Stimulated activated CD8-positive, alpha-beta memory T cell treated with anti-CD3 and anti-CD28 coated beads, Interleukin-7, amount 100 ng/mL, for 48 hours (primary cell): ENCODE data around the gene ZNF45.
"Not testable (repeated sequence)": the region's sequence is repeated elsewhere in the genome, so short reads cannot be mapped to it uniquely, and the experiment has no call there.

ENCODE experiments used
- DNase-seq, 2 donors: peaks; one replicate each; pipeline ENCODE4 v3.0.0-alpha.2; 2020; ENCODE audit warnings: low read depth in 1 of 2; ENCODE audit errors: extremely low read depth in 1 of 2

Gene ZNF45

DNA sequence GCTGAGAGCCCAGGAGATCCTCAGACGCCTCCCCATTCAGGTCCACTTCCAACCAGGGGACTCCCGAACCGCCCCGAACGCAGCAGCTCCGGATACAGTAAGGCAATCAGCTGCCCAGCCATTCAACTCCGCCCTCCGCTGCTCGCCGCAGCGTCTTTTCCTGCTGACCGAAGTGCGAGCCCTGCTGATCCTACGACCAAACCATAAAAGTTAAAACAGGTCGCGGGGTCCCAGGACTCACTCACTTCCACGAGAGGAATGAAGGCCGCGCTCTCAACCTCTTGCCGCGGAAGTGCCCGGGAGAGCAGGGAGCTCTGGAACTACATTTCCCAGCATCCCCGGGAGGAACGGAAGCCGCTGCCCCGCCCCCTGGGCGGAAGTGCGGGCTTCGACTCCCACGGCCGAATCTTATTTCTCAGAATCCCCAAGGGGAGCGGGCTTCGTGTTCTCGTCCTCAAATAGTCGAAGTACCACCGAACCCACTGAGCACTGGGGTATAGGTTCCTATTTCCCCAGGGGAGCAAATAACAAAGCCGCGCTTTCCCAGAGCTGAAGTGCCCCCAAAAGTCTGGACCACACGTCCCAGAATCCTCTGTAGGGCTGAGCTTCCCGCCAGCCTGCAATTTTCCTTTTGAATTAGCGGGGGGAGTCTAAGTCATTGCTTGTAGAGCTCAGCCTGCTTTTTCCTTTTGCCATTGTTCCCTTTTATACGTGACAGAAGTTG is at the start of gene ZNF45:
Gene ZNF45 (minus strand): TSS at position 298 of the 724 bp plus-strand sequence. CDS start 13,097 bp downstream, outside the sequence.
- DNase-seq, result peak; percentile 67 to 83

DNA sequence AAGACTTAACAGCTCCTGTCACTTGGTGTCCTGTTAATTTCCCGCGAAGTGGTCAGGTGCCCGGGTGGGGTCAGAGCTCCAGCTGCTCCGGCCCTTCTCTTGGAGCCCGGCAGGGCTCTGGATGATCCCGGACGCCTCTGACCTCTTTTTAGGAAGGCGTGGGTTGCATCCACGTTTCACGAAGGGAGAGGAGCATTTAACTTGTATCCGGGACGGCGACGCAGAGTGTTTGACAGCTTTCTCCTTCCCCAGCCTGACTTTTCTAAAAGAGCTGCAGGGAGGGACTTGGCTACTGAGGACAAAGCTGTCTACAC is 49.6 kb upstream of the ZNF45 start:
- DNase-seq, result no peak

DNA sequence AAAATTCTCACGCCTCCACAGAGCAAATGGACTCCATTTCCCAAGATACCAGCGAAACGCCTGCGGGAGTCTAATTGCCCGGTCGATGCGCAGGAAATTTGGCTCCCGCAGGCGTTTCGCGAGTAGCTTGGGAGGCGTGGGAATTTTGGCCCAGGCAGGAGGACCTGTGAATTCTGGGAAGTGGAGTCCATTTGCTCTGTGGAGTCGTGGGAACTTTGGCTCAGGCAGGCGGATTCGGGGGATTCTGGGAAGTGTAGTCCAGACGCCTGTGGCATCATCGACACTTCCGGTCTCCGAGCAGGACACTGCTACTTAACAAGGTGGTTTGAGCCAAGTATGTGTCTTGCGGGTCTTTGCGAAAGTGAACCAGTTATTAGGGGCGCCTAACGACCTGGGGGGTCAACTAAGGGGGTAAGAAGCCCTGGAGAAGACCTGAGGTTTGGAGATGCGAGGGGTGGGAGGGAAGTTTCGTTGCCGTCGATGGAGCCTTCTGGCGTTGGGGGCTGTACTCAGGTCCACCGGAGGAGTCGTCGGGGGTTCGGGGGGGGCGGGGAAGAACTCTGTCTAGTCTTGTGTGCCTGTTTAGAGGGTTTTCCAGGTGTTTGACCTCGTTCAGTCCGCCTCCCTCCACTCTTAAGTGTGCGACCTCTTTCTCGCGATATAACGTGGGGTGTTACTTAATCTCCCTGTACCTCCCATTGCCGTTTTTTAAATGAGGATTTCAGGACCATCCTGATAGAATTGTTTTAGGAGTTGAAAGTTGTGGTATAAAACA is 49.0 kb upstream of the ZNF45 start, which contains the start of gene ZNF155:
Gene ZNF155 (plus strand): TSS at position 277 of the 775 bp plus-strand sequence. CDS start 4,356 bp downstream, outside the sequence.
- peak; percentile 52 to 74 for DNase-seq

DNA sequence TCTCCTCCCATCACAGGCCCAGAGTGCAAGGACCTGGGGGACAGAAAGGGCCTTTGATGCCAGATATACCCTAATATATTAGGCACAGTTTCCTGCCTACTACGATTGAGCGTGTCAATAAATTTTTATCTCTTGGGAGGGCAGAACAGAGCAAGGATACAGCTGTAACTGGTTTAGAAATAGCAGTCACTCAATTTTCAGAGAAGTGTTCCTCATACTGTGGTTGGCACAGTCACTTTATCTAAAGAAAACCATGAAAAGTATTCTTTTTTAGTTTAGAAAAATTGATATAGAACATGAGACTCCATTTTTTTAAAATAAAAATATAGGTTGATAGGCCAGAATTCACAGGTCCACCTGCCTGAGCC is 48.4 kb upstream of the ZNF45 start:
- no peak for DNase-seq

DNA sequence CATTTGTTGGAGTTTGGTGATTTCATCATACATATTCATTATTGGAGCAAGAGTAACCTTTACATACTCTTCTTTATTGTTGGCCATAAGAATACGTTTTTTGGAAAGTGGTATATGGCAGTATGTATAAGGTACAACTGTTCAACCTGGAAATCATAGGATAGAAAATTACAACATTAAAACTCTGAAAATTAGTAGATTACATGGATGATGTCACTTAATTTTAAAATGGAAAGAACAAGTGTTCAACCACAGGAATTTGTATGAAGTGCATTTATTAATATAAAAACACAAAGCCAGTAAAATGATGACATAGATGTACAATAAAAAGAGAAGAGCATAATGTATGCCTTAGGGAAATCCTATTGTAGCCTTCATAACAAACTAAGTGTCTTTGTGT is 41.6 kb upstream of the ZNF45 start:
- DNase-seq, result no peak

DNA sequence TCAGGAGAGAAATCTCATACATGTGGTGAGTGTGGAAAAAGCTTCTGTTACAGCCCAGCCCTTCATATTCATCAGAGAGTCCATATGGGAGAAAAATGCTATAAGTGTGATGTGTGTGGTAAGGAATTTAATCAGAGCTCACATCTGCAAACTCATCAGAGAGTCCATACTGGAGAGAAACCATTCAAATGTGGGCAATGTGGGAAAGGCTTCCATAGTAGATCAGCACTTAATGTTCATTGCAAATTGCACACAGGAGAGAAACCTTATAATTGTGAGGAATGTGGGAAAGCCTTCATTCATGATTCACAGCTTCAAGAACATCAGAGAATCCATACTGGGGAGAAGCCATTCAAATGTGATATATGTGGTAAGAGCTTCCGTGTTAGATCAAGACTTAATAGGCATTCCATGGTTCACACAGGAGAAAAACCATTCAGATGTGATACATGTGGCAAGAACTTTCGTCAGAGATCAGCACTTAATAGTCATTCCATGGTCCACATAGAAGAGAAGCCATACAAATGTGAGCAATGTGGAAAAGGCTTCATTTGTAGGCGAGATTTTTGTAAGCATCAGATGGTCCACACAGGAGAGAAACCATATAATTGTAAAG is 31.1 kb upstream of the ZNF45 start:
- DNase-seq, result no peak

DNA sequence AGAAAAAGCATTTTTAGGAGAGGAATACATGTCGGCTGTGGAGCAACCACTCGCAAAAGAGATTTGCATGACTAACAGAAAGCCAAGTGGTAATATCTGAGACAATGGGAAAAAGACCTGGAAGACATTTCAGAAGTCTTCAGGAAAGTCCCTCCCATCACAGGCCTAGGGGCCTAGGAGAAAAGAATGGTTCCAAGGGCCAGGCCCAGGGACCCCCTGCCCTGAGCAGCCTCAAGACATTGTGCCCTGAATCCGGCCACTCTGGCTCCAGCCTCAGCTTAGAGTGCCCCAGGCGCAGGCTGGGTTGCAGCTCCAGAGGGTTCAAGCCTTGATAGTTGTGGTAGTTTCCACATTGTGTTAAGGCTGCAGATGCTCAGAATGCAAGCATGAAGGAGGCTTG is 25.3 kb upstream of the ZNF45 start:
- no peak for DNase-seq

DNA sequence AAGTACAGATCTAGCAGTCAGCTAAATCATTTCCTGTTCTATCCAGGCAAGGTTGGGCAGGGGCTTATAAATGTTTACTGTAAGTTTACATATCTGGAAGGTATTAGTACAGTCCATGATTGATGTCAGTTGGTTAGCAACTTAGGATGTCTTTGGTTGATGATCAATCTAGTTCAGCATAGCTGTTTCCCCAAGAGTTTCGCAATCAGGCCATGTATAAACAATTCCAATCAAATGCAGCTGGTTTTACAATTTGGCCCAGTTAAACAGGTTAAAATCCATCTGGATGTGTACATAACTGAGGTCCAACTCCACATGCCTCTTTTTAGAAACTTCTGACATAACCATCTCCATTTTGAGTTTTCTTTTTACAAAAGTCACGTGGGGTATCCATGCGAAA is 22.8 kb upstream of the ZNF45 start:
- DNase-seq, result no peak

DNA sequence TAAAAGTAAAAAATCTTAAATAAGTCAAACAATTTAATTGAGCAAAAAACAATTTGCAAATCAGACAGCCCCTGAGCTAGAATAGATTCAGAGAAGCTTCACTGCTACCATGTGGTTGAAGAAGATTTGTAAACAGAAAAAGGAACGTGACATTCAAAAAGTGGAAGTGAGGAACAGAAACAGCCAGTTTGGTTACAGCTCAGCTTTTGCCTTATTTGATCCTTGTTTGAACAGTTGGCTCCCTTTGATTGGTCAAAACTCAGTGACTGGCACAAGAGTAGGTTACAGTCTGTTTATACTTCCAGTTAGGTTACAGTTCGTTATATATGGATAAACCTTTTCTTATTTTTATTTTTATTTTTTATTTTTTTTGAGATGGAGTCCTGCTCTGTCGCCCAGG is 21.7 kb upstream of the ZNF45 start:
- no peak for DNase-seq

DNA sequence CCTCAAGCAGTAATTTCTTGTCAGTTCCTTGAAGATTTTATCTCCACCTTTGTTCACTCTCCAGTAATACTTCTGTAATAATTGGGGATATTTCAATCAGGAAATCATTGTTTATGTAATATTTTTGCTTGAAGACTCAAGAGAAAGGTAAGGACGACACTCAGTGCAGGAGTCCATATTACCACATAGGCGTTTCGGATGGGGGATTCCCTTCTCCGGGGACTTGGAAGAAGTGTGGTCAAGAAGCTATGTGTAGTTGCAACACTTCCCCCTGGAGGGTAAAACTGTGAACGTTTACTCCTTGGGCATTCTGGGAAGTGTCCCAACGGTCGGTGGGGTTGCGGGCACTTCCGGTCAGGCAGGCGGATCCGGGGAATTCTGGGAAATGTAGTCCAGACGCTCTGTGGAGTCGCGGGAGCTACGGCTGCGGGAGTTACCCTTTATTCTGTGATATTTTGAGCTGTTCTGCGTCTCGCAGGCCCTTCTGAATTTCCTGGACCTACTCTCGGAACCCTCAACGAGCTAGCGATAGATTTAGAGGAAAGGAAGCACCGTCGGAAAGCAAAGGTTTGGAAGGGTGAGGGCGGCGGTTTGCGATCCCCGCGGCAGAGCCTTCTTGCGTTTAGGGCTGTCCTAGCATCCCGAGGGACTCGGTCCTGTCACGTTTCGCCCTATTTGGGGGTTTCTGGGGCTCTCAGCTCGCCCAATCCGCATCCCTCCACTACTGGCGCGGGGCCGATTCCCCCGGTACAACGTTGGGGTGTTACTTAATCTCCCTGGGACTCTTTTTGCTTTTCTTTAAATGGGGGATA is 16.0 kb upstream of the ZNF45 start, which contains the start of gene ZNF221:
Gene ZNF221 (plus strand): TSS at position 395 of the 812 bp plus-strand sequence. CDS start 11,499 bp downstream, outside the sequence.
- DNase-seq, result peak; percentile 26 to 64

DNA sequence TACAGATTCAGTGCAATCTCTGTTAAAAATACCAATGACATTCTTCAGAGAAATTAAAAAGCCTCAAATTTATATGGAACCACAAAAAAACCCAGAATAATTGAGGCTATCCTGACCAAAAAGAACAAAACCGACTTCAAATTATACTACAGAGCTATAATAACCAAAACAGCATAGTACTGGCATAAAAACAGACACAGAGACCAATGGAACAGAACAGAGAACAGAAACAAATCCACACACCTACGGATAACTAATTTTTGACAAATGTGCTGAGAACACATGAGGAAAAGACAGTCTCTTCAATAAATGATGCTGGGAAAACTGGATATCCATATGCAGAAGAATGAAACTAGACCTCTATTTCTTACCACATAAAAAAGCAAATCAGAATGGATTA is 14.7 kb upstream of the ZNF45 start:
- not testable (repeated sequence) for DNase-seq

DNA sequence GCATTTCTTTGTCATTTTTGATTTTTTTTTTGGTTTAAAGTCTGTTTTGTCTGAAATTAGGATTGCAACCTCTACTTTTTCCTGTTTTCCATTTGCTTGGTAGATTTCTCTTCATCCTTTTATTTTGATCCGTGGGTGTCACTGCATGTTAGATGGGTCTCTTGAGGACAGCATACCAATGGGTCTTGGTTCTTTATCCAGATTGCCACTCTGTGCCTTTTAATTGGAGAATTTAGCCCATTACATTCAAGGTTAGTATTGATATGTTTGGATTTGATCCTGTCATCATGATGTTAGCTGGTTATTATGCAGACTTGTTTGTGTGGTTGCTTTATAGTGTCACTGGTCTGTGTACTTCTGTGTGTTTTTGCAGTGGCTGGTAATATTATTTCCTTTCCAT is 12.3 kb upstream of the ZNF45 start:
- not testable (repeated sequence) for DNase-seq

DNA sequence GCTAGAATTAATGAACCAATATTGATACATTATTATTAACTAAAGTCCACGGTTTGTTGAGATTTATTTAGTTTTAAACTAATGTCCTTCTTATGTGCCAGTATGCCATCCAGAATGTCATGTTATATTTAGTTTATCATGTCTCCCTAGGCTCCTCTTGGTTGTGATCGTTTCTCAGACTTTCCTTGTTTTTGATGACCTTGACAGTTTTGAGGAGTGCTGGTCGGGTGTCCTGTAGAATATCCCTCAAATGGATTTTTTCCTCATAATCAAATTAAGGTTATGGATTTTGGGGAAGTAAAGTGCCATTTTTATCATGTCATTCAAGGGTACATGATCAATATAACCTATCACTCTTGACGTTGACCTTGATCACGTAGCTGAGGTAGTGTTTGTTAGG is 6.1 kb upstream of the ZNF45 start:
- no peak for DNase-seq

DNA sequence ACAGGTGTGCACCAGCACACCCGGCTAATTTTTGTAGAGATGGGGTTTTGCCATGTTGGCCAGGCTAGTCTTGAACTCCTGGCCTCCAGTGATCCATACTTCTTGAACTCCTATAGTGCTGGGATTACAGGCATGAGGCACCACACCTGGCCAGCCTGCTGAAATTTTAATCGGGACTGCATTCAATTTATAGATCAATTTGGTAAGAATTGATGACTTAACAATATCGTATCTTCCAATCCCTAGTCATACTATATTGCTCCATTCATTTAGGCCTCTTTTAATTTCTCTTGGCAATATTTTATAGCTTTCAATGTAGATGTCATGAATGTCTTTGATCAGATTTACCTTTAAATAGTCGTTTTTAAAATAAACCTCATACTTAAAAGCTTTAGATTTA is 5.6 kb upstream of the ZNF45 start:
- DNase-seq, result no peak

DNA sequence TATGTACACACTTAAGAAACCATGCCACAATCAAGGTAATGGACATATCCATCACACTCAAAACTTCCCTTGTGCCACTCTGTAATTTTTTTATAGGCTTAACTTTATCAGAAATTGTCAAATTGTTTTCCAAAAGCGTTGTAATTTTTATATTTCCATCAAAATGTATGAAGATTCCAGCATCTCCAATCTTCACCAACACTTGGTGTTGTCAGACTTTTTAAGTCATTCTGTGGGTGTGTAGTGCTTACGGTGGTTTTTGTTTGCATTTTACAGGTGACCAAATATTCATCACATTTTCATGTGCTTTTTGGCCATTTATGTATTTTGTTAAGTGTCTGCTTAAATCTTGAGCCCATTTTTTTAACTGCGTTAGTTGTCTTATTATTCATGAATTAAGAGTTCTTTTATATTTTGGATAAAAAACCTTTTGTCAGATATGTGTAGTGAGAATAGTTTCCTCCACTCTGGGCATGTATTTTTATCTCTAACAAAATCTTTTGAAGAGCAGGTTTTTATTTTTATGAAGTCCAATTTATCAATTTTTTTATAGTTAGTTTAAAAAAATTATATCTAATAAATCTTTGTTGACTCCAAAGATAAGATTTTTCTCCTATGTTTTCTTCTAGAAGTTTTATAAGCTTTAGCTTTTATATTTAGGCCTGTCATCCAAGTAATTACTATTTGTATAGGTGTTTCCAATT is 4.6 kb upstream of the ZNF45 start:
- DNase-seq, result no peak

DNA sequence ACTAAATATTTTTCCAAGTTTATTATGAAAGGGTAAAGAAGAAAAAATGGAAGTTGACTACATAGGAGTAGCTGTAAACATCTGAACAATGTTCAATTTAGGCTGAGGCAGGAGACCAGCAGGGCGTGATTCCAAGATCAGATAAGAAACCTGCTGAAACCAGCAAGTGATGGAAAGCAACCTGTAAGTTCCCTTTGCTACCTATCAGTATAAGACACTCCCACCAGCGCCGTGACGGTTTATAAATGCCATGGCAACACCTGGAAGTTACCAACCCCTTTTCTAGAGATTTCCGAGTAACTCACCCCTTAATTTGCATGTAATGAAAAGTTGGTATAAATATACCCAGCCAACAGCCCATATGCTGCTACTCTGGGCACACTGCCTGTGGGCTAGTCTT is 1.1 kb upstream of the ZNF45 start:
- DNase-seq, result no peak

DNA sequence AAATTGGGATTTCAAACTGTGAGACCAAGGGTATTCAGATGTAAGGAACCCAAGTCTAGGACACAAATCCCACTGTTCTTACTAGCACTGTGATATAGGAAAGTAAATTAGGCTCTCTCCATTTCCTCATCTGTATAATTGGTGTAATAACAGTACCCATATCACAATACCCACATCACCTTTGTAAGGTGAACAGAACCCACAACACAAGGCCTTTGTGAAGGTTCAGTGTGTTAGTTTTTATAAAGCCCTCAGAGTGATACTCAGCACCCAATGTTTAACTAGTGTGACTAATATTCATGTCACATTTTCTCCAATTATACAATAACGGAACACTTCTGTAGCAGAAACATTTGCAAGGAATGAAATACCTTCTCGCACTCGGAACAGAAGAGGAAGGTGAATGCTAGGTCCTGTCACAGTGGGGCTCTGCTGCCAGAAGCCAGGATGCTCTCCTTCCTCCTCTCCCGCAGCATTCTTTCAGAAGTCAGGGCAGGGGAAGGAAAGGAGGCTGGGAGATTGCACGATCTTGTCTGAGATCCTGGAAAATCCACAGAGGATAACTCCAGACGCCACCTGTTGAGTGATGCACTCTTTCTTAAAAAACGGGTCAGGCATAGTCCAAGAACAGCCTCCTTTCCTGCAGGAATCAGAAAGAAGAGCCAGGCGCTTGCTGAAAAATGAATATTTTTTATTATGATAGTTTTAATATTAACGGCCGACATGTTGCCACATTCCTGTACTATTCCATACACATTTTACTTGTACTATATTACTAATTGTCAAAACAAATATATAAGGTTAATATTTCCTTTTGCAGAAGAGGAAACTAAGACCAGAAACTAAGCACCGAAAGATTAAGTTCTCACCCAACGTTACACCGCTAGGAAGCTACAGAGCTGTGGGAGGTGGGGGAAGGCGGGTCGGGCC is 762 bp downstream of the ZNF45 start:
- DNase-seq, result no peak

DNA sequence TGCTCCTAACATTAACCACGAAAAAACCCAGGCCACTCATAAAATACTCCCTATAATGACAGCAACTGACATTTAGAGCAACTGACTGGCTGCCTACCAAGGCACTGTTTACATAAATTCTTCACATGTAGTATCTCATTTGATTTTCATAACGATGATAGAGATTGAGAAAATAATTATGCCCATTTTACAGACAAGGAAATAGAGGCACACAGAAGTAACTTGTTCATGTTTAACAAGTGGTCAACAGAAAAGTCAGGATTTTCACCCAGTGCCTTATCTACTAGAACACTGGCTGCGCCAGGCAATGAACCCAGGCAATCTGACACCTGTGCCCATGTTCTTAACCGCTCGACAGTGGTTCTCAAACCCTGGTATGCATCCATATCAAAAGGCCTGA is 6.3 kb downstream of the ZNF45 start:
- DNase-seq, result no peak

DNA sequence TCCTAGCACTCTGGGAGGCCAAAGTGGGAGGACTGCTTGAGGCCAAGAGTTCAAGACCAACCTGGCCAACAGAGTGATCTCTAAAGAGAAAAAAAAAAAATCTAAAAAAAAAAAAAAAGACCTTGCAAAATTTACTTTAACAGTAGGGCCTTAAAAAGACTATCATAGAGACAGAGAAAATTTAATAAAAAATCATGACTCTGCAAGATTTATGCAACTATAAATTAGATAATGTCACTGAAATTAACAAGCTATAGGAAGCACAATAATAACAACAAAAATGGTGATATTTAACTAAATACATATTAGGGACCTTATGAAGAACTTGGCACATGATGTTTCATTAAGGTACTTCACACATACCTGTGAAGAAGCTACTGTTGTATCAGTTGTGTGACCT is 11.2 kb downstream of the ZNF45 start:
- no peak for DNase-seq
